Activated CD8-positive, alpha-beta memory T cell treated with anti-CD3 and anti-CD28 coated beads for 36 hours (primary cell): ENCODE data around the gene WNK1. TPM values are rescaled to one million over a fixed set of nuclear protein-coding genes. Genes with fewer than 3 reads are reported as not detected.
"Not testable (repeated sequence)": the region's sequence is repeated elsewhere in the genome, so short reads cannot be mapped to it uniquely, and the experiment has no call there.

Experiments
- CTCF ChIA-PET: fragments of 350-600 bp; sonication (Branson Sonifier 250); formaldehyde crosslinking; loops from one replicate; lab custom pipeline; 2021; ENCODE audit warnings: antibody characterized with exemption; lab: Charles Lee
- POLR2A ChIA-PET: fragments of 350-600 bp; sonication (Branson Sonifier 250); formaldehyde crosslinking; loops from one replicate; lab custom pipeline; 2021; ENCODE audit warnings: antibody characterized with exemption; lab: Charles Lee
- total RNA-seq, 2 experiments: library from RNA; stranded (reverse); gene quantifications; one replicate each; pipeline ENCODE4 v1.2.3, GENCODE V29; 2021

Gene WNK1
- total RNA-seq, 2 experiments from 2014 or later, result 150 to 155 TPM

DNA sequence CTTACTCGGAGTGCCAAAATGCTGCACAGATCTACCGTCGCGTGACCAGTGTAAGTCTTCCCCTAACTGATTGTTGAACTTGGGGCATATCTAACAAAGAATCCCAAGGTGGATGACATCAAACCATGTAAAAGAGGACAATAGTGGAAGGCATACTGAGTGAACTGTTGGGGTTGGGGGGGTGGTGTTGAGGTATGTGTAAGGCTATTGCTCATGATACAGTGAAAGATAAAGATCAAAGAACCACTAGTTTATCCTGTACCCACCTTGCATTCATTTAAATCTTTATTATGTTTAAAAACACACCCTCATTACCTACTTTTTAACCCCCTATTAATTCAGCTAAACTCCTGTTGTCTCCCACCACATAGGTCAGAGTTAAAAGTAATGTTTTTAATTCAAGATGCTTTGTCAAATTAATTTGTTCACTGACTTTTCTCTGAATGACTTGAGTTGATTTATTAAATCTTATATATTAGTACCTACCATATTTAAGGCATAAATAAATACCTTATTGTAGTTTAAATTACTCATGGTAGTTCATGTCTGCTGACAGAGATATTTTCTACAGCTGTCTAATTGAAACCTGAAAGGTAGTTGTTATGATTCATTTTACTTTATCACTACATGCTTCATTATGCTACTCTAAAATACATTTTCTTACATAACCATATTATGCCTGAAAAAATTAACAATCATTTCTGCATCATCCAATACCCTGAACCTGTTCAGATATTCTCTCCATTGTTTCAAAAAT is 77.9 kb downstream of the WNK1 start:
- POLR2A ChIA-PET, result no interaction called here
- CTCF ChIA-PET, result no interaction called here

DNA sequence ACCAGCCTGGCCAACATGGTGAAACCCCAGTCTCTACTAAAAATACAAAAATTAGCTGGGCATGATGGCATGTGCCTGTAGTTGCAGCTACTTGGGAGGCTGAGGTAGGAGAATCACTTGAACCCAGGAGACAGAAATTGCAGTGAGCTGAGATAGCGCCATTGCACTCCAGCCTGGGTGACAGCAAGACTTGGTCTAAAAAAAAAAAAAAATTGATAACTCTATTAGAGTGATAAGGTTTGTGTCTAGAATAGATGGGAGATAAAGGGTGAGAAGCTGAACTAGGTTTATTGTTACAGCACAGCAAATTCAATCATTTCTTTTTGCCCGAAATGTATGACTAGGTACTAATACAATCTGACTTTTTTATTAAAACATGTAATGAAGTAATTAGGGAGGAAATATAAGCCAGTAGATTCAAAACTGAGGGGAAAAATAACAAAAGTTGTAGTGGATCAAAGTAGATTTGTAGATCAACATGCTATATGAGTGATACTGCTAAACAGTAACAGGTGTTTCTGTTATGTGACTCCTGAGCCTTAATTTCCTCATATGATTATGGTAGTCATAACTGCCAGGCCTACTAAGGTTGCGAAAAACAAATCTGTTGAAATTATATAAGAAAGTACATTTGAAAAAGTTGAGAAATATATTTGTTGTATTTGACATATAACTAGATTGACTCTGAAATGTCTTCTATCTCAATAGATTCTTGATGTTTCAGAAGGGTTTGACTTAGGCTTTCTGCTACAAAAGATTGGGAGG is 83.6 kb downstream of the WNK1 start:
- ChIA-PET POLR2A (no interaction called here), CTCF (no interaction called here)

DNA sequence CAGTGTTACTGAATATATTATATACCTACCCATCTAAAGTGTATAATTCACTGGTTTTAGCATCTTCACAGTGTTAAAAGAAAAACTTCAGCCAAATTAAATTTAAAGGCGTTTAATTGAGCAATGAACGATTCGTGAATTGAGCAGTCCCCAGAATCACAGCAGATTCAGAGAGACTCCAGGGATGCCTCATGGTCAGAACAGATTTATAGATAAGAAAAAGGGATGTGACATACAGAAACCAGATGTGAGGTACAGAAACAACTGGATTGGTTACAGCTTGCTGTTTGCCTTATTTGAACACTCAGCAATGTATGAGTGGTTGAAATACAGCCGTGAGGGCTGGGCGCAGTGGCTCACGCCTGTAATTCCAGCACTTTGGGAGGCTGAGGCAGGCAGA is 84.6 kb downstream of the WNK1 start:
- ChIA-PET CTCF (no interaction called here), POLR2A (no interaction called here)

DNA sequence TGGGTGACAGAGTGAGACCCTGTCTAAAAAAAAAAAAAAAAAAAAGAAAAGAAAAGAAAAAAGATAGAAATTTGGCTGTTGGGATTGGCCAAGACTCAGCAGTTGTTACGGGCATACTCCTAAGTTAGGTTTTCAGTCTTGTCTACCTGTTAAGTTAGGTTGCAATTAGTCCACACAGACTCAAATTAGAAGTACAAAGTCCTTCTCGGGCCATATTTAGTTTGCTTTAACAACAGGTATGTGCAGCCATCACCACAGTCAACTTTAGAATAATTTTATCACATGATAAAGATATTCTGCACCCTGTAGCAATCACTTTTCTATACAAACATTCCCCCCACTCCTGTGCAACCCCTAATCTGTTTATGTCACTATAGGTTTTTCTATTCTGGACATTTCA is 85.2 kb downstream of the WNK1 start:
- POLR2A ChIA-PET, result no interaction called here
- CTCF ChIA-PET, result interaction anchor here (1.2 kb wide), 1 partner anchor 17 kb away, joined by 3 read pairs; no protein-coding TSS in a partner anchor

DNA sequence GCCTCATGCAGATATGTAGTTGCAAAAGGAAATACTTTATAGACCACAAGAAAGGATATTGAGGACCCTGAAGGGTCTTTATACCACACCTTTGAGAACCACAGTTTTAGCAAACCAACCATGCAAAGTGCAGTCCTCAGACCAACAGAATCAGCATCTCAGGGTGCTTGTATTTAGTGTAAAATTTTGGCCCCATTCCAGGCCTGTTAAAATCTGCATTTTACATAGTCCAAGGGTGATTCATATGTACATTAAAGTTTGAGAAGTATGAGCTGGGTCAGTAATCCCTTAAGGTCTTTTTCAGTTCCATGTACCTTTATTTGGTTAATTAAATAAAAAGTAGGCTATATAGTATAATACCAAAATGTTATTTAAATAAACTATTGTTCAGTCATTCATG is 91.2 kb downstream of the WNK1 start:
- ChIA-PET CTCF (no interaction called here), POLR2A (no interaction called here)

DNA sequence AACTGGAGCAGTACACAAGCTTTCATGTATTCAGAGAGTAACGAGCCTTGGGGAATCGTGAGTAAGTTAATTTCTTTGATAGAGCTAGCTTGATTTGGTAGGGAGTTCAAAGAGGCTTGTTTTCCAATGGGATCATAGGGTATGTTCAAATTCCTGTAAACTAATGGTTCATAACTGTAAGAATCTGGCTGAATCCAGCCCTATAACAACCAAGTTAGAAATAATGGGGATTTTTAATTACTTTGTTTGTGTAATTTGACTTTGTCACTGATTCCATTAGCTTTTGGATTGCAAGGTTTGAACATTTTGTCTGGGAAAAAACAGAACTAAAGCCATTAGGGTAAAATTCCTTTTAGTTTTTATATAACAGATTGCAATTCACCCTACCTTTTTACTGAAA is 94.0 kb downstream of the WNK1 start:
- ChIA-PET CTCF (interaction anchor here (0.5 to 1.8 kb wide), 2 partner anchors 32 to 36 kb away, joined by 3 read pairs; no protein-coding TSS in a partner anchor), POLR2A (no interaction called here)

- ChIA-PET POLR2A (interaction anchor here (0.7 kb wide), 1 partner anchor 61 kb away, joined by 5 read pairs; no protein-coding TSS in a partner anchor), CTCF (no interaction called here)
These were observed 95.9 kb downstream of the WNK1 start for GRCh38 chr12:848173-848865.

DNA sequence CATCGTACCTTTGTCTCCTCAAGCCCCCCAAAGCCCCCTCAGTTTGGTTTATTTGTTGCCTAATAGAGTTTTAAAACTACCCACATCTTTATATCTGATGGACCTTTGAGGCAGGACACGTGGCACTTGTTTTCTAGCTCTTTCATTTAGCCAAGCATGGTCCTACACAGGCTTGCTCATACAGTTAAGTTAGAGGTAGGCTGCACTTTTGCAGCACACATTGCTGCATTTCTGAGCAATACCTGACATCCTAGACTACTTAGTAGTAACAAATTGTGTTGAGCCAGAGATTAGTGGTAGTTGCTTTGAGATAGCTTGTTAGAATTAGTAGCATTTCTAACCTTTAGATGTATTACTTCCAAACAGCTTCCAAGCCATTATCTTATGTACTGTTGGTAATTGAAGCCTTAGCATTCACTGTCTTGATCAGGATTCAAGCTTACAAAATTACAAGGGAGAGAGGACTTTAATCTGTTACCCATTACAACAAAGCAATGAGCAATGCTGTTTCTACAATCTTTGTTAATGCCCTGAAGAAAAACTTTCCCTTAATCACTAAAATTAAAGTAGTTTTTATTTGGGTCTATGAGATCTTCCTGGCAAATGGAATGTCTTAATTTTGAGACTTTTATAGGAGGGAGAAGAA is 96.6 kb downstream of the WNK1 start:
- CTCF ChIA-PET, result no interaction called here
- POLR2A ChIA-PET, result no interaction called here

- CTCF ChIA-PET, POLR2A ChIA-PET: not testable (repeated sequence)
These were observed 97.5 kb downstream of the WNK1 start for GRCh38 chr12:849733-850437.

DNA sequence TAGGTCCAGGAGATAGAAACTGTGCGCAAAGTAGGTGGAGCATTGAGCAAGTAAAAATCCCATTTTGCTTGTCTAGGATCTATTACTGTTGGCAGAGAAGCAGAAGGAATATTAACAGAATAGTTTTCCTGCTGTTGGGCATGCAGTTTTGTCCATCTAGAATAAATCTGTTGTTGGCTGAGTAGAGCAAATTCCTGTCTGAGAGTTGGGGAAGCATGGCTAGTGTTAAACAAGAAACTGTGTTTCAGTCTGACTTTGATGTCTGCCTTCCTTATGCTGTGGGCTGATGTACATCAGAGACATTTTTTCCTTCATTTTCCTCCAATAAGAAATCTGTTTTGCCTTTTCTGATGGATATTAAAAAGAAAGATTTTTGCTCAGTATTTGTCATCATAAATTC is 99.0 kb downstream of the WNK1 start:
- ChIA-PET CTCF (interaction anchor here (0.5 kb wide), 1 partner anchor 29 kb away, joined by 3 read pairs; no protein-coding TSS in a partner anchor), POLR2A (no interaction called here)

GRCh38 chr12:851913-852312 is 99.5 kb downstream of the WNK1 start:
- POLR2A ChIA-PET, result no interaction called here
- CTCF ChIA-PET, result interaction anchor here (0.5 to 1.4 kb wide), 3 partner anchors 30 to 374 kb away, joined by 3 to 5 read pairs (median 3); no protein-coding TSS in a partner anchor

GRCh38 chr12:852864-853263 is 100.5 kb downstream of the WNK1 start:
- ChIA-PET CTCF (interaction anchor here (1.4 kb wide), 1 partner anchor 277 kb away, joined by 5 read pairs; no protein-coding TSS in a partner anchor), POLR2A (no interaction called here)

DNA sequence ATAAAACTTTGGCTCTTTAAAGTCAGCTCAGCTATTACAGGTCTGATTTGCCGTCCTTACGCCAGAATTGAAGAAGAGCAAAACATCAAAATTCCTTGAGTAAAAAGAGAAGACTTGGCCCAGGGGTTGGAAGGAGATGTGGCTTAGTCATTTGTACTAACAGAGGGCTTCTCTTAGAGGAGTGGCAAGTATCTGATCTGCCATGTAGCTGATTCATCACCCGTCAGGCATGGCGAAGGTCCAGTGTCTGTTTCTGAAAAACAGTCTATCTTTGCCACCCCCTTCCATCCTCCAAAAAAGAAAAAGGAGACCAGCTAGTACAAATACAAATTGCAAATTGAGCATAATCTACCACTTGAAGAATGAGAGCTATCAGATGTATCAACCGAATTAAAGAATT is 105.2 kb downstream of the WNK1 start:
- ChIA-PET POLR2A (no interaction called here), CTCF (interaction anchor here (0.6 to 1.1 kb wide), 3 partner anchors 40 to 66 kb away, joined by 3 to 6 read pairs (median 4); no protein-coding TSS in a partner anchor)

- POLR2A ChIA-PET, result no interaction called here
- CTCF ChIA-PET, result interaction anchor here (0.8 to 1.3 kb wide), 2 partner anchors 48 to 87 kb away, joined by 3 read pairs; partner anchors contain the start of gene RAD52
These were observed 110.0 kb downstream of the WNK1 start for GRCh38 chr12:862303-862911.

DNA sequence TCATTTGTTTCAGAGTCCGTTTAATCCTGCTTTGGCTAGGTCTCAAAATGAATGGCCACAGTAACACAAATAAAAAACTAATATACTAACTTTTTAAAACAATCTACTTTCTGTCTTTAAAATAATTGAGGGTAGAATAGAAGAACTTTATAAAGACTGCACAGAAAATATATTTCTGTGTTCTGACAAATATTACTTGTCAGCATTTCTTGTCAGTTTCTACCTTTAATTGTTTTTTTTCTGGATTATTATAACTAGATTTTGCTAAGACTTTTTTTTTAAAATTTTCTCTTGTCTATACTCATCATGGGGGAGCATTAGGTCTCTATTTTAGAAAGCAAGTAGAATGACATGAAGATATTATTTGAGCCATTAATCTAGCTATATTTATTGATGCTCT is 110.9 kb downstream of the WNK1 start:
- ChIA-PET CTCF (interaction anchor here (0.8 to 1.3 kb wide), 2 partner anchors 49 to 86 kb away, joined by 3 read pairs; partner anchors contain the start of gene RAD52), POLR2A (no interaction called here)

- CTCF ChIA-PET, result no interaction called here
- POLR2A ChIA-PET, result no interaction called here
These were observed 113.2 kb downstream of the WNK1 start for GRCh38 chr12:865614-866013.

DNA sequence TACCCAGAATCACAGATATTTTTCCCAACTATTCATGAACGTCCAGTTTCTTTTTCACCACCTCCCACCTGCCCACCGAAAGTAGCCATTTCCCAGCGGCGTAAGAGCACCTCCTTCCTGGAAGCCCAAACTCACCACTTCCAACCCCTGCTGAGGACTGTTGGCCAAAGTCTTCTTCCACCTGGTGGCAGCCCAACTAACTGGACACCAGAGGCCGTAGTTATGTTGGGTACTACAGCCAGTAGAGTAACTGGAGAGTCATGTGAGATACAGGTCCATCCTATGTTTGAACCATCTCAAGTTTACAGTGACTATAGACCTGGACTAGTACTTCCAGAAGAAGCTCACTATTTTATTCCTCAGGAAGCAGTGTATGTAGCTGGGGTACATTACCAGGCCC is 115.5 kb downstream of the WNK1 start:
- ChIA-PET CTCF (no interaction called here), POLR2A (no interaction called here)

DNA sequence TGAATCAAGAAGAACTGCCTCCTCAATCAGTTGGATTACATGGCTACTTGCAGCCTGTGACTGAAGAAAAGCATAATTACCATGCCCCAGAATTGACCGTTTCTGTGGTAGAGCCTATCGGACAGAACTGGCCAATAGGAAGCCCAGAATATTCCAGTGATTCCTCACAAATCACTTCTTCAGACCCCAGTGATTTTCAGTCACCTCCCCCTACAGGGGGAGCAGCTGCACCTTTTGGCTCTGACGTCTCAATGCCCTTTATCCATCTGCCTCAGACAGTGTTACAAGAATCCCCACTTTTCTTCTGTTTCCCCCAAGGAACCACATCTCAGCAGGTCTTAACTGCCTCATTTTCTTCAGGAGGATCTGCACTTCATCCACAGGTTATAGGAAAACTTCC is 116.3 kb downstream of the WNK1 start:
- ChIA-PET POLR2A (no interaction called here), CTCF (no interaction called here)
